ENCODE data around the gene IL1A. TPM values are rescaled to one million over a fixed set of nuclear protein-coding genes. Genes with fewer than 3 reads are reported as not detected.

Gene IL1A
- total RNA-seq, 1 donor, result not detected

GRCh38 chr2:112798979-112799975 lies 15.0 kb upstream of the IL1A start:
- Histone ChIP-seq H3K79me2 (ENCODE audit: insufficient read depth, low read length) (no peaks in the 10 kb centered on the region), H3K36me3 (ENCODE audit: insufficient read depth, low read length) (no peaks in the 10 kb centered on the region), H2AFZ (ENCODE audit: low read length) (no peak overlapping the region), H3K4me3 (ENCODE audit: insufficient read depth, low read length) (no peak overlapping the region), H3K27ac (ENCODE audit: low read depth, low read length) (no peak overlapping the region), H4K20me1 (ENCODE audit: insufficient read depth, low read length) (no peaks in the 10 kb centered on the region), H3K27me3 (ENCODE audit: insufficient read depth, low read length) (no peaks in the 10 kb centered on the region), H3K4me2 (ENCODE audit: insufficient read depth, low read length) (no peak overlapping the region), H3K4me1 (ENCODE audit: insufficient read depth, low read length) (peaks cover 16% of the 10 kb centered on the region), H3K9me3 (ENCODE audit: low read depth, low read length) (no peaks in the 10 kb centered on the region)
- no peak for DNase-seq (ENCODE audit: insufficient read length, low spot score, missing footprints)
- no peak for TF ChIP-seq CTCF (IDR thresholded peaks at IDR 0.05; ENCODE audit: extremely low read depth, low read depth, low read length)

- H3K4me1 ChIP-seq (ENCODE audit: insufficient read depth, low read length), result peaks cover 18% of the 10 kb centered on the region
- H3K27ac ChIP-seq (ENCODE audit: low read depth, low read length), result no peak overlapping the region
- H4K20me1 ChIP-seq (ENCODE audit: insufficient read depth, low read length), result no peaks in the 10 kb centered on the region
- DNase-seq (ENCODE audit: insufficient read length, low spot score, missing footprints), result no peak
- no peak overlapping the region for H2AFZ ChIP-seq (ENCODE audit: low read length)
- H3K4me2 ChIP-seq (ENCODE audit: insufficient read depth, low read length), result no peak overlapping the region
- no peak for TF ChIP-seq CTCF (IDR thresholded peaks at IDR 0.05; ENCODE audit: extremely low read depth, low read depth, low read length)
- no peaks in the 10 kb centered on the region for H3K9me3 ChIP-seq (ENCODE audit: low read depth, low read length)
- no peak overlapping the region for H3K4me3 ChIP-seq (ENCODE audit: insufficient read depth, low read length)
- H3K79me2 ChIP-seq (ENCODE audit: insufficient read depth, low read length), result no peaks in the 10 kb centered on the region
- H3K36me3 ChIP-seq (ENCODE audit: insufficient read depth, low read length), result no peaks in the 10 kb centered on the region
- H3K27me3 ChIP-seq (ENCODE audit: insufficient read depth, low read length), result no peaks in the 10 kb centered on the region
These were observed 12.2 kb upstream of the IL1A start for GRCh38 chr2:112796486-112796885.

GRCh38 chr2:112795774-112796173 lies 11.5 kb upstream of the IL1A start:
- no peaks in the 10 kb centered on the region for H4K20me1 ChIP-seq (ENCODE audit: insufficient read depth, low read length)
- no peak overlapping the region for H3K4me3 ChIP-seq (ENCODE audit: insufficient read depth, low read length)
- H3K27me3 ChIP-seq (ENCODE audit: insufficient read depth, low read length), result no peaks in the 10 kb centered on the region
- peaks cover 18% of the 10 kb centered on the region for H3K4me1 ChIP-seq (ENCODE audit: insufficient read depth, low read length)
- TF ChIP-seq CTCF (IDR thresholded peaks at IDR 0.05; ENCODE audit: extremely low read depth, low read depth, low read length), result no peak
- H3K36me3 ChIP-seq (ENCODE audit: insufficient read depth, low read length), result no peaks in the 10 kb centered on the region
- H3K9me3 ChIP-seq (ENCODE audit: low read depth, low read length), result no peaks in the 10 kb centered on the region
- H3K4me2 ChIP-seq (ENCODE audit: insufficient read depth, low read length), result no peak overlapping the region
- H2AFZ ChIP-seq (ENCODE audit: low read length), result no peak overlapping the region
- no peak overlapping the region for H3K27ac ChIP-seq (ENCODE audit: low read depth, low read length)
- DNase-seq (ENCODE audit: insufficient read length, low spot score, missing footprints), result no peak
- no peaks in the 10 kb centered on the region for H3K79me2 ChIP-seq (ENCODE audit: insufficient read depth, low read length)

- H2AFZ ChIP-seq (ENCODE audit: low read length), result no peak overlapping the region
- peaks cover 18% of the 10 kb centered on the region for H3K4me1 ChIP-seq (ENCODE audit: insufficient read depth, low read length)
- no peaks in the 10 kb centered on the region for H4K20me1 ChIP-seq (ENCODE audit: insufficient read depth, low read length)
- peak overlapping the region; percentile 88 for H3K27ac ChIP-seq (ENCODE audit: low read depth, low read length)
- no peak for DNase-seq (ENCODE audit: insufficient read length, low spot score, missing footprints)
- H3K36me3 ChIP-seq (ENCODE audit: insufficient read depth, low read length), result no peaks in the 10 kb centered on the region
- no peak overlapping the region for H3K4me3 ChIP-seq (ENCODE audit: insufficient read depth, low read length)
- H3K4me2 ChIP-seq (ENCODE audit: insufficient read depth, low read length), result no peak overlapping the region
- H3K27me3 ChIP-seq (ENCODE audit: insufficient read depth, low read length), result no peaks in the 10 kb centered on the region
- no peak for TF ChIP-seq CTCF (IDR thresholded peaks at IDR 0.05; ENCODE audit: extremely low read depth, low read depth, low read length)
- H3K79me2 ChIP-seq (ENCODE audit: insufficient read depth, low read length), result no peaks in the 10 kb centered on the region
- H3K9me3 ChIP-seq (ENCODE audit: low read depth, low read length), result no peaks in the 10 kb centered on the region
These were observed 10.5 kb upstream of the IL1A start for GRCh38 chr2:112794841-112795240.

All from osteoblast (primary cell).